Hepatocyte (in vitro differentiated cells): ENCODE measurements around the gene CST7. TPM values are rescaled to one million over a fixed set of nuclear protein-coding genes. Genes with fewer than 3 reads are reported as not detected.

Experiments
- DNase-seq: peaks from one replicate; pipeline ENCODE4 v3.0.0-alpha.2; 2016; ENCODE audit warnings: low spot score
- H2AFZ ChIP-seq: fragments of 200-600 bp; sonication (generic); 2 replicates; pipeline ENCODE4 v1.6.0; 2016; ENCODE audit warnings: antibody characterized with exemption, mild to moderate bottlenecking
- H3K27ac ChIP-seq: fragments of 200-600 bp; sonication (generic); 2 replicates; pipeline ENCODE4 v1.5.1; 2016; ENCODE audit warnings: mild to moderate bottlenecking
- H3K27me3 ChIP-seq: fragments of 200-600 bp; sonication (generic); 2 replicates; pipeline ENCODE4 v1.6.1; 2016
- H3K36me3 ChIP-seq: fragments of 200-600 bp; sonication (generic); replicated peaks from 2 replicates; pipeline ENCODE4 v1.5.1; 2016; ENCODE audit warnings: low read depth; ENCODE audit not compliant: insufficient read depth
- H3K4me1 ChIP-seq: fragments of 200-600 bp; sonication (generic); 2 replicates; pipeline ENCODE4 v1.5.1; 2016; ENCODE audit warnings: mild to moderate bottlenecking, moderate library complexity; ENCODE audit not compliant: insufficient read depth
- H3K4me2 ChIP-seq: fragments of 200-600 bp; sonication (generic); 2 replicates; pipeline ENCODE4 v1.6.0; 2016
- H3K4me3 ChIP-seq: fragments of 200-600 bp; sonication (generic); 2 replicates; pipeline ENCODE4 v1.5.1; 2016; ENCODE audit warnings: mild to moderate bottlenecking
- H3K79me2 ChIP-seq: fragments of 200-600 bp; sonication (generic); 2 replicates; pipeline ENCODE4 v1.6.0; 2017; ENCODE audit warnings: mild to moderate bottlenecking
- H3K9me2 ChIP-seq: fragments of 200-600 bp; sonication (generic); replicated peaks from 2 replicates; pipeline ENCODE4 v1.6.0; 2017; ENCODE audit warnings: mild to moderate bottlenecking; ENCODE audit not compliant: insufficient read depth
- H3K9me3 ChIP-seq: fragments of 200-600 bp; sonication (generic); 2 replicates; pipeline ENCODE4 v1.5.1; 2016; ENCODE audit warnings: low read depth, mild to moderate bottlenecking
- H4K20me1 ChIP-seq: fragments of 200-600 bp; sonication (generic); 2 replicates; pipeline ENCODE4 v1.6.0; 2016; ENCODE audit warnings: mild to moderate bottlenecking; ENCODE audit not compliant: insufficient read depth, poor library complexity, severe bottlenecking
- CTCF ChIP-seq: fragments of 200-600 bp; sonication (generic); IDR thresholded peaks from 2 replicates; pipeline ENCODE4 v1.5.1; 2016; ENCODE audit warnings: antibody characterized with exemption, mild to moderate bottlenecking; ENCODE audit not compliant: poor library complexity
- EZH2 ChIP-seq: fragments of 200-600 bp; sonication (generic); IDR thresholded peaks from 2 replicates; pipeline ENCODE4 v1.6.1; 2016; ENCODE audit warnings: antibody characterized with exemption, mild to moderate bottlenecking, borderline replicate concordance
- EZH2phosphoT487 ChIP-seq: fragments of 200-600 bp; sonication (generic); IDR thresholded peaks from one replicate; pipeline ENCODE4 v1.6.1; 2018; ENCODE audit warnings: antibody characterized with exemption, mild to moderate bottlenecking, low read depth, moderate library complexity; ENCODE audit not compliant: unreplicated experiment, severe bottlenecking
- WGBS: methylation state at CpG from one replicate; pipeline ENCODE4 v1.1.6; 2016; ENCODE audit warnings: low lambda C conversion rate; ENCODE audit errors: missing lambda C conversion rate; 5-methylcytosine and 5-hydroxymethylcytosine counted together
- polyA plus RNA-seq: library from polyadenylated mRNA; unstranded; fragments of >200 nt; fragmentation: Nextera tagmentation; extraction: Ambion mirVana; gene quantifications from 2 replicates; pipeline ENCODE4 v1.2.1, GENCODE V29; 2016
- total RNA-seq: library from RNA; depleted of rRNA; stranded (reverse); fragments of >200 nt; gene quantifications from 2 replicates; pipeline ENCODE4 v1.2.3, GENCODE V29; 2014

Gene CST7
- total and polyA plus RNA-seq, 2 experiments from 2014 or later, result not detected

DNA sequence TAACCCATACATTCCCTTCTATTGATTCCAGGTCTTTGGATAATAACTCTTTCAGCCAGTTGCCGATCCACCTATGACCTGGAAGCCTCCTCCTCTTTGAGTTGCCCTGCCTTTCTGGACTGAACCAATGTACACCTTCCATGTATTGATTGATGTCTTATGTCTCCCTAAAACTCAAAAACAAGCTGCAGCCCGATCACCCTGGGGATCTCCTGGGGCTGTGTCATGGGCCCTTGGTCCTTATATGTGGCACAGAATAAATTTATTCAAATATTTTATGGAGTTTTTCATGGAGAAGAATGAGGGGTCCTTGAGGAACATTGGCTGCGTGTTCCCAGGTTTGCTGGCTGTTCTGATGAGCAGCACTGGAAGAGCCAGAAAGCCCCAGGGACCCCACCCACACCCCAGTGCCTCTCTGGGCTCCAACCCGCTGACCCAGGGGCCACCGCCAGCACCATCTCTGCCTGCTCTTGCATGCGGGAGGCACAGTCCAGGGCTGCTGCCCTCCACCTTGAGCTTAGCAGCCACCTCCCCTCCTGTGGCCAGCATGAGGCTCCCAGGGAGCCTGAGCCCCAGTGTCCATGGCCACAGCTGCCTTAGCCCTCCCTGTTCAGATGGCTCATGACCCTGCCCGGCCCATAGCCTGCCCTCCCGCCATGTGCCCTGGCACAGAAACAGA is 36.5 kb upstream of the CST7 start:
- H3K27me3 ChIP-seq, result no peaks in the 10 kb centered on the region
- no peak overlapping the region for H3K4me2 ChIP-seq
- H3K79me2 ChIP-seq, result no peaks in the 10 kb centered on the region
- no peaks in the 10 kb centered on the region for H3K9me2 ChIP-seq
- H3K4me3 ChIP-seq, result no peak overlapping the region
- H3K27ac ChIP-seq, result no peak overlapping the region
- no peaks in the 10 kb centered on the region for H4K20me1 ChIP-seq
- 93% methylated on average over 8 of the region's 8 CpGs for WGBS
- no peaks in the 10 kb centered on the region for H3K4me1 ChIP-seq
- no peak for DNase-seq
- H2AFZ ChIP-seq, result no peak overlapping the region
- no peaks in the 10 kb centered on the region for H3K36me3 ChIP-seq
- TF ChIP-seq EZH2, result no peak
- TF ChIP-seq EZH2phosphoT487, result no peak
- no peak for TF ChIP-seq CTCF
- H3K9me3 ChIP-seq, result no peaks in the 10 kb centered on the region

DNA sequence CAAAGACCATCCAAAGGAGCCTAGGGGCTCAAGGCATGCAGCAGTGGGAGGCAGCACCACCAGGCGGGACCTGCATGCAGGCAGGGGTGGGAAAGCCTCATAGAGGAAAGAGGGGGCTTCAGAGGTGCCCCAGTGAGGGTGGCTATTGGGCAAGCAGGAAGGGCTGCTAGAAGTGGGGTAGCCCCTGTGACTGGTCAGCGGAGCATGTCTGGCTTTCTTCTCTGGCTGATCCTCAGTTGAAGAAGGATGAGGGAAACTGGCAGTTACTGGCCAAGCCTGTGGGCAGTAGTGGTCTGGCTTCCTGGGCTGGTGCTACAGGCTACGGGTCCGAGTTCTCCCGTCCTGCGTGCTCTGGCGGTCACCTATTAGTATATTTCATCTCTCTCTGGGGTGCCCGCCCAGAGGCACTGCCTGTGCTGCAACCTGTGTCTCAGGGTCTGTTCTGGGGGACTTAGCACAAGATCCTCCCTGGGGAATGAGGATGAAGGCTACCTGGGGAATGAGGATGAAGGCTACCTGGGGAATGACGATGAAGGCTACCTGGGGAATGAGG is 35.9 kb upstream of the CST7 start:
- no peaks in the 10 kb centered on the region for H3K4me1 ChIP-seq
- no peak overlapping the region for H3K4me3 ChIP-seq
- H3K27ac ChIP-seq, result no peak overlapping the region
- H3K9me2 ChIP-seq, result no peaks in the 10 kb centered on the region
- no peak overlapping the region for H2AFZ ChIP-seq
- H3K36me3 ChIP-seq, result no peaks in the 10 kb centered on the region
- H3K4me2 ChIP-seq, result no peak overlapping the region
- TF ChIP-seq EZH2, result no peak
- no peak for TF ChIP-seq CTCF
- TF ChIP-seq EZH2phosphoT487, result no peak
- no peaks in the 10 kb centered on the region for H4K20me1 ChIP-seq
- no peaks in the 10 kb centered on the region for H3K27me3 ChIP-seq
- WGBS, result 97% methylated on average over 9 of the region's 9 CpGs
- no peaks in the 10 kb centered on the region for H3K79me2 ChIP-seq
- DNase-seq, result no peak
- no peaks in the 10 kb centered on the region for H3K9me3 ChIP-seq

- no peaks in the 10 kb centered on the region for H3K9me2 ChIP-seq
- WGBS, result 75% methylated on average over 14 of the region's 14 CpGs
- no peaks in the 10 kb centered on the region for H3K79me2 ChIP-seq
- no peaks in the 10 kb centered on the region for H3K27me3 ChIP-seq
- H3K27ac ChIP-seq, result no peak overlapping the region
- no peak overlapping the region for H3K4me2 ChIP-seq
- TF ChIP-seq EZH2 (no peak), CTCF (no peak), EZH2phosphoT487 (no peak)
- H3K4me3 ChIP-seq, result no peak overlapping the region
- H2AFZ ChIP-seq, result no peak overlapping the region
- no peaks in the 10 kb centered on the region for H4K20me1 ChIP-seq
- no peak for DNase-seq
- H3K4me1 ChIP-seq, result peaks cover 5% of the 10 kb centered on the region
- H3K9me3 ChIP-seq, result no peaks in the 10 kb centered on the region
- H3K36me3 ChIP-seq, result no peaks in the 10 kb centered on the region
These were observed 34.5 kb upstream of the CST7 start for GRCh38 chr20:24914388-24915241.
